IMR-90 (cell line): Measurements from ENCODE around the gene FA2H. TPM values are rescaled to one million over a fixed set of nuclear protein-coding genes. Genes with fewer than 3 reads are reported as not detected.

Source experiments
- ATAC-seq: fragments of 200-7000 bp; cut with Tn5 transposase; 2 replicates; pipeline ENCODE4 v1.9.1; 2020; ENCODE audit warnings: low read depth, mild to moderate bottlenecking, moderate library complexity
- BruUV-seq: library from RNA; stranded (reverse); fragments of 400-500 nt; replicated peaks from 2 replicates; lab custom pipeline; 2021; lab: Mats Ljungman, UMichigan
- CTCF ChIA-PET: fragments of 300-600 bp; formaldehyde crosslinking; extraction: SDS; loops from one replicate; lab custom pipeline; 2021; ENCODE audit warnings: antibody characterized with exemption; lab: Yijun Ruan, JAX
- POLR2A ChIA-PET: fragments of 300-600 bp; sonication (Branson Sonifier 250); formaldehyde crosslinking; loops from one replicate; lab custom pipeline; 2022; ENCODE audit warnings: antibody characterized with exemption; ENCODE audit not compliant: unreplicated experiment; lab: Charles Lee
- DNase-seq: peaks from one replicate; pipeline ENCODE4 v3.0.0; 2013
- H2AFZ ChIP-seq: replicated peaks from 2 replicates; pipeline ENCODE3; 2013; ENCODE audit warnings: low read length, mild to moderate bottlenecking; ENCODE audit not compliant: poor library complexity
- H2AK5ac ChIP-seq: 2 replicates; pipeline ENCODE4 v1.6.1; 2013; ENCODE audit warnings: low read depth, low read length, inconsistent platforms
- H2AK9ac ChIP-seq: replicated peaks from 2 replicates; pipeline ENCODE3; 2013; ENCODE audit warnings: mild to moderate bottlenecking, low read depth, low read length, moderate library complexity; ENCODE audit not compliant: poor library complexity
- H2BK120ac ChIP-seq: 2 replicates; pipeline ENCODE4 v1.6.1; 2013; ENCODE audit warnings: low read depth, low read length, inconsistent platforms
- H2BK15ac ChIP-seq: 3 replicates; pipeline ENCODE4 v1.6.1; 2013; ENCODE audit warnings: low read depth, low read length, inconsistent platforms
- H2BK20ac ChIP-seq: 2 replicates; pipeline ENCODE4 v1.6.1; 2013; ENCODE audit warnings: low read depth, mild to moderate bottlenecking, inconsistent platforms, low read length, moderate library complexity
- H2BK5ac ChIP-seq: 2 replicates; pipeline ENCODE4 v1.6.1; 2013; ENCODE audit warnings: mild to moderate bottlenecking, low read depth, low read length, inconsistent platforms; ENCODE audit not compliant: poor library complexity, severe bottlenecking
- H3K14ac ChIP-seq: replicated peaks from 2 replicates; pipeline ENCODE4 v1.6.1; 2013; ENCODE audit warnings: low read depth, low read length, inconsistent platforms
- H3K18ac ChIP-seq: 2 replicates; pipeline ENCODE4 v1.6.1; 2013; ENCODE audit warnings: low read depth, low read length, control low read depth
- H3K23ac ChIP-seq: 2 replicates; pipeline ENCODE4 v1.6.1; 2013; ENCODE audit warnings: low read depth, low read length, inconsistent platforms
- H3K27ac ChIP-seq: 2 replicates; pipeline ENCODE4 v1.5.1; 2013; ENCODE audit warnings: mild to moderate bottlenecking, control low read depth, low read length; ENCODE audit not compliant: insufficient read depth
- H3K27me3 ChIP-seq: 2 replicates; pipeline ENCODE4 v1.6.1; 2013; ENCODE audit warnings: low read length; ENCODE audit not compliant: control insufficient read depth, insufficient read depth
- H3K36me3 ChIP-seq: 2 replicates; pipeline ENCODE4 v1.6.1; 2013; ENCODE audit warnings: low read length, mixed read lengths; ENCODE audit not compliant: control insufficient read depth, insufficient read depth
- H3K4ac ChIP-seq: 2 replicates; pipeline ENCODE4 v1.6.1; 2013; ENCODE audit warnings: low read depth, low read length, inconsistent platforms
- H3K4me1 ChIP-seq: 2 replicates; pipeline ENCODE4 v1.6.1; 2013; ENCODE audit warnings: low read length, mixed read lengths; ENCODE audit not compliant: control insufficient read depth, insufficient read depth
- H3K4me2 ChIP-seq: 2 replicates; pipeline ENCODE4 v1.6.1; 2013; ENCODE audit warnings: low read depth, mild to moderate bottlenecking, control low read depth, low read length, moderate library complexity
- H3K4me3 ChIP-seq: 2 replicates; pipeline ENCODE4 v1.5.1; 2013; ENCODE audit warnings: low read depth, mild to moderate bottlenecking, control low read depth, low read length, moderate library complexity; ENCODE audit not compliant: insufficient read depth
- H3K56ac ChIP-seq: 2 replicates; pipeline ENCODE4 v1.6.1; 2013; ENCODE audit warnings: low read length, inconsistent platforms; ENCODE audit not compliant: insufficient read depth; ENCODE audit errors: extremely low read depth
- H3K79me1 ChIP-seq, 2 experiments: 2 replicates each; pipeline ENCODE4 v1.6.1; 2013; ENCODE audit warnings: low read length in 2 of 2, inconsistent platforms in 1 of 2, low read depth in 1 of 2
- H3K9ac ChIP-seq: 2 replicates; pipeline ENCODE4 v1.6.1; 2013; ENCODE audit warnings: low read depth, low read length, control low read depth
- H3K9me1 ChIP-seq: 2 replicates; pipeline ENCODE4 v1.6.1; 2013; ENCODE audit warnings: low read length, inconsistent platforms; ENCODE audit not compliant: insufficient read depth
- H3K9me3 ChIP-seq: 2 replicates; pipeline ENCODE4 v1.6.1; 2013; ENCODE audit warnings: low read length; ENCODE audit not compliant: control insufficient read depth, insufficient read depth
- H4K20me1 ChIP-seq: 2 replicates; pipeline ENCODE4 v1.6.1; 2013; ENCODE audit warnings: low read length, inconsistent platforms; ENCODE audit not compliant: insufficient read depth
- H4K5ac ChIP-seq: 2 replicates; pipeline ENCODE4 v1.6.1; 2013; ENCODE audit warnings: mild to moderate bottlenecking, low read depth, low read length, control low read depth
- H4K8ac ChIP-seq, 2 experiments: 2 replicates each; pipeline ENCODE4 v1.6.1; 2013; ENCODE audit warnings: low read depth in 2 of 2, low read length in 2 of 2, control low read depth in 1 of 2, inconsistent platforms in 1 of 2
- H4K91ac ChIP-seq: 2 replicates; pipeline ENCODE4 v1.6.1; 2013; ENCODE audit warnings: low read depth, low read length, inconsistent platforms; ENCODE audit not compliant: insufficient read depth
- CEBPB ChIP-seq: IDR thresholded peaks from 2 replicates; pipeline ENCODE4 v1.6.1; 2012; ENCODE audit warnings: low read depth, low read length, improper control_type of control experiment
- FOS ChIP-seq: fragments of 150-350 bp; IDR thresholded peaks from 2 replicates; pipeline ENCODE4 v1.6.1; 2016; ENCODE audit warnings: low read depth, low read length
- MAZ ChIP-seq: IDR thresholded peaks from 2 replicates; pipeline ENCODE4 v1.6.1; 2012; ENCODE audit warnings: low read depth, mild to moderate bottlenecking, low read length, improper control_type of control experiment, moderate library complexity, borderline replicate concordance
- NFE2L2 ChIP-seq: fragments of 150-350 bp; IDR thresholded peaks from 2 replicates; pipeline ENCODE4 v1.6.1; 2016; ENCODE audit warnings: low read depth, mild to moderate bottlenecking, low read length
- RAD21 ChIP-seq: IDR thresholded peaks from 2 replicates; pipeline ENCODE4 v1.6.1; 2012; ENCODE audit warnings: low read length, improper control_type of control experiment
- RFX5 ChIP-seq: IDR thresholded peaks from 2 replicates; pipeline ENCODE4 v1.8.0; 2012; ENCODE audit warnings: low read depth, mild to moderate bottlenecking, low read length, moderate library complexity
- SMC3 ChIP-seq: fragments of 150-350 bp; IDR thresholded peaks from 2 replicates; pipeline ENCODE4 v1.6.1; 2016; ENCODE audit warnings: low read depth, mild to moderate bottlenecking, antibody characterized with exemption, low read length, moderate library complexity
- WGBS, 2 experiments: methylation state at CpG; one replicate each; pipeline versions ENCODE4 v1.1.5 to v1.1.7; 2013; ENCODE audit warnings: missing lambda C conversion rate in 2 of 2; ENCODE audit not compliant: insufficient read length in 1 of 2; ENCODE audit errors: extremely low coverage in 2 of 2; 5-methylcytosine and 5-hydroxymethylcytosine counted together
- dilution Hi-C: fragments of 300-500 bp; cut with HindIII; formaldehyde crosslinking; loops from one replicate; pipeline ENCODE4 v1.14.3; 2018; ENCODE audit warnings: low sequenced_read_pairs; ENCODE audit not compliant: unreplicated experiment
- in situ Hi-C: fragments of 300-500 bp; cut with MboI; formaldehyde crosslinking; loops from 3 replicates; pipeline ENCODE4 v1.14.3; 2019; ENCODE audit warnings: low sequenced_read_pairs, inconsistent platforms, mixed read lengths
- intact Hi-C: fragments of 100-400 bp; cut with micrococcal nuclease; formaldehyde crosslinking; loops from 2 replicates; pipeline ENCODE4 v1.10.0; 2022
- polyA plus RNA-seq, 3 experiments: library from polyadenylated mRNA; depleted of rRNA; stranded (reverse); fragments of >200 nt; gene quantifications; 2 replicates each; pipeline ENCODE4 v1.2.3, GENCODE V29; 2012; ENCODE audit warnings: low replicate concordance in 1 of 3
- total RNA-seq: library from RNA; depleted of rRNA; stranded (reverse); fragments of >200 nt; gene quantifications from 2 replicates; pipeline ENCODE4 v1.2.3, GENCODE V29; 2012
- TF ChIP-seq, protein P1 (sequence below): fragments of 150-350 bp; IDR thresholded peaks from 2 replicates; pipeline ENCODE4 v1.6.1; 2017; ENCODE audit warnings: mild to moderate bottlenecking, antibody characterized with exemption, low read length, low read depth

FA2H gene
- total and polyA plus RNA-seq, 2 of the 4 experiments (the other 2 are of a cell fraction), result not detected

GRCh38 chr16:74698222-74698621, 76.4 kb downstream of the FA2H start:
- Histone ChIP-seq H3K14ac (peak overlapping the region; percentile 30; the same call in 1 of the 2 replicates), H3K23ac (peak overlapping the region; percentile 46; the same call in 1 of the 2 replicates), H2AFZ (no peak overlapping the region), H2BK120ac (no peak overlapping the region), H2BK15ac (no peak overlapping the region), H4K8ac (no peak overlapping the region), H4K5ac (no peak overlapping the region), H4K20me1 (no peaks in the 10 kb centered on the region), H3K4me2 (peak overlapping the region; percentile 48; the same call in 1 of the 2 replicates), H2BK20ac (no peak overlapping the region), H3K9ac (no peak overlapping the region), H3K4me1 (no peaks in the 10 kb centered on the region), H3K9me3 (no peaks in the 10 kb centered on the region), H2BK5ac (no peak overlapping the region), H3K18ac (no peak overlapping the region), H3K27ac (no peak overlapping the region), H3K4me3 (no peak overlapping the region), H2AK5ac (no peak overlapping the region), H3K36me3 (0 out of 2 replicates have a peak, but pooled peaks cover 1% of the 10 kb centered on the region), H4K91ac (no peak overlapping the region), H3K56ac (no peak overlapping the region), H3K9me1 (0 out of 2 replicates have a peak, but pooled peaks cover 3% of the 10 kb centered on the region), H3K79me1 (peaks cover 7 to 14% of the 10 kb centered on the region in 2 experiments; a peak in 3 of 4 replicates), H3K4ac (no peak overlapping the region; the same call in 1 of the 2 replicates), H2AK9ac (no peak overlapping the region), H3K27me3 (no peaks in the 10 kb centered on the region)
- dilution Hi-C loops, result no loop called here
- CTCF ChIA-PET, result interaction anchor here (0.5 to 1.7 kb wide), 2 partner anchors 11 to 164 kb away, joined by 4 to 5 read pairs; no protein-coding TSS in a partner anchor
- in situ Hi-C loops, result no loop called here
- TF ChIP-seq, protein P1, sequence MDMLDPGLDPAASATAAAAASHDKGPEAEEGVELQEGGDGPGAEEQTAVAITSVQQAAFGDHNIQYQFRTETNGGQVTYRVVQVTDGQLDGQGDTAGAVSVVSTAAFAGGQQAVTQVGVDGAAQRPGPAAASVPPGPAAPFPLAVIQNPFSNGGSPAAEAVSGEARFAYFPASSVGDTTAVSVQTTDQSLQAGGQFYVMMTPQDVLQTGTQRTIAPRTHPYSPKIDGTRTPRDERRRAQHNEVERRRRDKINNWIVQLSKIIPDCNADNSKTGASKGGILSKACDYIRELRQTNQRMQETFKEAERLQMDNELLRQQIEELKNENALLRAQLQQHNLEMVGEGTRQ, result no peak
- TF ChIP-seq RFX5 (no peak), NFE2L2 (no peak), SMC3 (no peak), CEBPB (no peak), FOS (no peak), MAZ (no peak), RAD21 (no peak)
- DNase-seq (peak; percentile 8), ATAC-seq (no peak)
- BruUV-seq, result no TSS peak
- WGBS, 2 experiments, result 100% methylated on average over 1 of the region's 4 CpGs; no CpG with 5 or more reads in 1 of the 2 experiments
- POLR2A ChIA-PET, result no interaction called here
- intact Hi-C loops, result no loop called here
